HG03378 (cell line): ENCODE data around the gene ZNRD2.

Experiments
- ATAC-seq: cut with Tn5 transposase; IDR thresholded peaks from one replicate; pipeline ENCODE4 v1.9.1; 2021; ENCODE audit warnings: mild to moderate bottlenecking, moderate library complexity; ENCODE audit not compliant: unreplicated experiment

Gene ZNRD2

DNA sequence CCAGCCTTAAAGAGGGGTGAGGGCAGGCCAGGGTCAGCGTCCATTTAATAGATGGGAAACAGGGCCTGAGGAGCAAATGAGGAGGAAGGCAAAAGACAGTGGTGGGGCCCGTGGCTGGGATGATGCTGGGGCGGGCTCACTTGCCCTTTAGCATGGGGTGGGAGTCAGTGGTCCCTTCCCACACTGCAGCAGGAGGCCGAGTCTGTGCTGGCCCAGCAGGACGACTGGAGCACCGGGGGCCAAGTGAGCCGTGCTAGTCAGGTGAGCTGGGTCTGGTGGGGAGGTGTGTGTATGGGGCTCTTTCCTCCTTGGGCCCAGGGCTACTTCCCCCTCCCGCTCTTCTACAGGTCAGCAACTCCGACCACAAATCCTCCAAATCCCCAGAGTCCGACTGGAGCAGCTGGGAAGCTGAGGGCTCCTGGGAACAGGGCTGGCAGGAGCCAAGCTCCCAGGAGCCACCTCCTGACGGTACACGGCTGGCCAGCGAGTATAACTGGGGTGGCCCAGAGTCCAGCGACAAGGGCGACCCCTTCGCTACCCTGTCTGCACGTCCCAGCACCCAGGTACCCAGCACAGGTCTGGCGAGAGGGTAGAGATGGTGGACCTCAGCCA, 32.6 kb upstream of the ZNRD2 start:
- ATAC-seq: no peak

- no peak for ATAC-seq
Measured at GRCh38 chr11:65538232-65538914, 31.9 kb upstream of the ZNRD2 start.

GRCh38 chr11:65538915-65539743, 31.1 kb upstream of the ZNRD2 start:
- no peak for ATAC-seq

DNA sequence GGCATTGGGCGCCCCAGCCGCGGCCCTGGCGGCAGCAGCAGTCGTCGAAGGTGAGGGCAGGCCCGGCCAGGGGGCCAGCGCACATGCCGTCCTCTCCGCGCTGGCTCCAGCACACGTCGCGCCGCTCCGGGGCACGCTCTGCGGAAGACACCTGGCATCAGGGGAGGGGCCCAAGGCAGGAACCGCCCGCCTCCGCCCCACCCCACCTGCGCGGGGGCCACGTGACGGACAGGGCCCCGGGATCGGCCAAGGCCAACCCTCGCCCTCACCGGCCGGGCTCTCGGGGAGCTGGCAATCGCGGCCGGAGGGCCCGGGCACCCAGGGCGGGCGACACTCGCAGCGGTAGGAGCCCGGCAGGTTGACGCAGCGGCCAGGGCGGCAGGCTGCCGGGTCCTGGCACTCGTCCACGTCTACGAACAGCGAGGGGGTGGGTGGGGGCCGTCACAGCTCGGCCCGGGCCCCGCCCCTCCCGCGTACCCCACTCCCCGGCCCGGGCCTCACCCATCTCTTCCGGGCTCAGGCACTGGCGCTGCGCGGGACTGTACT, 30.5 kb upstream of the ZNRD2 start:
- peak; percentile 42 for ATAC-seq

GRCh38 chr11:65540290-65541092, 29.8 kb upstream of the ZNRD2 start:
- ATAC-seq: peak; percentile 40

- no peak for ATAC-seq
Measured at GRCh38 chr11:65541093-65541982, 28.9 kb upstream of the ZNRD2 start.

- ATAC-seq: no peak
Measured at GRCh38 chr11:65542738-65543390, 27.4 kb upstream of the ZNRD2 start.

DNA sequence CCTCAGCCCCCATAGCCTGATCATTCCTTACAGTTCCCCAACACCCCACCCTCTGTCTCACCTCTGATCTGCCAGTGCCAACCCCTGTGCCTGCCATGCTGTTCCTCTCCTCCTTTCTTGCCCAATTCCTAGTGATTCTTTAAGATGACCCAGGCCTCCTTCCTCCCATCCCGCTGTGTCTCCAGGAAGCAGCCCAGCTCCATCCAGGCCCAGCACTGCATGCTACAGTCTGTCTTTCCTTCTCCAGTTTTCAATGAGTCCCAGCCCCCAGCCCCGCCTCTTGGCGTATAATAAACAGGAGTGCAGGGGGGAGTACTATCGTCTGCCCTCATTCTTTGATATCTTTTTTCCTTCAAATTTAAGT, 24.4 kb upstream of the ZNRD2 start:
- ATAC-seq: no peak

DNA sequence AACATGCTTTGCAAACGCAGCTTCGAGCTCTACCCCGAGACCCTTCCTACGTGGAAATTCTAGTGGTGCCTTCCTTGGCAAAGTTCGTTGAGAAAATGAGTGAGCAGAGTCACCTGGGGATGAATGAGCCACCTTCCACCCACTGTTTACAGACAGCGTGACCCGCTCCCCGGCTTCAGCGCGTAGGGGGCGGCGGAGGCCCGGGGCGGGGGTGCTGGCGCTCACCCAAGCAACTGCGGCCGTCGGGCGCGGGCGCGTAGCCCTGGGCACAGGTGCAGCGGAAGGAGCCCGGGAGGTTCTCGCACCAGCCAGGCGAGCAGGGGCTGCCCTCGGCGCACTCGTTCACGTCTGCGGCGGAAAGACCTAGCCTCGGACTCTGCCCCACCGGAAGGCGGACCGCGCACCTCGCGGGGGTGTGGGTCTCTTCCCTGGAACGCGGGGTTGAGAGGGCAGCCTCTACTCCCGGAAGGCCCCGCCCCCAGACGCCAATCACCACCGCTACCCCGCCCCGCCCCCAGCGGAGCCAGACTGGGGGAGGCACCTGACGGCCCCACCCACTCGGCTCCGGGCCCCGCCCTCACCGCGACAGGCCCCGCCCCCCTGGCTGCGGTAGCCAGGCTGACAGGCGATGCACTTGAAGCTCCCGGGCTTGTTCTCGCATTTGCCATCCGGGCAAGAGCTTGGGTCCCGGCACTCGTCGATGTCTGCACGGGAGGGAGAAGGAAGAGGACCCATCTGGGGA, 23.9 kb upstream of the ZNRD2 start:
- ATAC-seq: peak; percentile 39

GRCh38 chr11:65547446-65548125, 22.7 kb upstream of the ZNRD2 start:
- ATAC-seq: no peak

GRCh38 chr11:65548395-65548794, 21.9 kb upstream of the ZNRD2 start:
- ATAC-seq: no peak

GRCh38 chr11:65549096-65549495, 21.2 kb upstream of the ZNRD2 start:
- ATAC-seq: no peak

GRCh38 chr11:65551572-65552387, 18.5 kb upstream of the ZNRD2 start:
- ATAC-seq: no peak

- no peak for ATAC-seq
Measured at GRCh38 chr11:65552388-65552951, 17.8 kb upstream of the ZNRD2 start.

DNA sequence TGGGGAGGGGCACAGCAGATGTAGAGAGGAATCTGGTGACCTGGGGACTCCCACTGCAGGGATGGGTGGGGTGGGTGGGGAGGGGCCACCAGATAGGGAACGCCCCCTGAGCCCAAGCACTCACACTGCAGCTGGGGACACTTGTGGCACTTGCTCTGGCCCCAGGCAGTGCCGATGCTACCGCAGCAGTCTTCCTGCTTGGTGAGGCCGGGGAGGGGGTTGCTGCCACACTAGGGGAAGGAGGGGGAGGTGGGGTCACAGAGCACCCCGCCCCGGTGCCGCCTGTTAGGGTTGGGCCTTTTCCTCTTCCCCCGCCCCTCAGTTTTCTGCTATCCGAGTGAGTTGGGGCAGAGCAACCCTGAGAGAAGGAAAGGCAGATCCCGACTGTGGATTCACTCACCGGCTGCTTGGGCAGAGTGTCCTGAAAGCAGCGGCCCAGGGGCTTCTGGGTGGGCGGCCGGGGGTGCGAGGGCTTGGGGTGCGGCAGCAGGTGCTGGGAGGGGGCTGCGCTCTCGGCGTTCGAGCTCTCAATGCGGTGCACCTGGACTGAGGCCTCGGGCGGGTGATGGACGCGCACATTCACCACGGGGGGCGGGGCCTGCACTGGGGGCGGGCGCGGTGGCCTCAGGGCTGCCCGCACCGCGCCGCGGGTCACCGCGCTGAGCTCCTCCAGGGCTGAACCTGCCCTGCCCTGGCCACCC, 16.8 kb upstream of the ZNRD2 start:
- ATAC-seq: no peak

DNA sequence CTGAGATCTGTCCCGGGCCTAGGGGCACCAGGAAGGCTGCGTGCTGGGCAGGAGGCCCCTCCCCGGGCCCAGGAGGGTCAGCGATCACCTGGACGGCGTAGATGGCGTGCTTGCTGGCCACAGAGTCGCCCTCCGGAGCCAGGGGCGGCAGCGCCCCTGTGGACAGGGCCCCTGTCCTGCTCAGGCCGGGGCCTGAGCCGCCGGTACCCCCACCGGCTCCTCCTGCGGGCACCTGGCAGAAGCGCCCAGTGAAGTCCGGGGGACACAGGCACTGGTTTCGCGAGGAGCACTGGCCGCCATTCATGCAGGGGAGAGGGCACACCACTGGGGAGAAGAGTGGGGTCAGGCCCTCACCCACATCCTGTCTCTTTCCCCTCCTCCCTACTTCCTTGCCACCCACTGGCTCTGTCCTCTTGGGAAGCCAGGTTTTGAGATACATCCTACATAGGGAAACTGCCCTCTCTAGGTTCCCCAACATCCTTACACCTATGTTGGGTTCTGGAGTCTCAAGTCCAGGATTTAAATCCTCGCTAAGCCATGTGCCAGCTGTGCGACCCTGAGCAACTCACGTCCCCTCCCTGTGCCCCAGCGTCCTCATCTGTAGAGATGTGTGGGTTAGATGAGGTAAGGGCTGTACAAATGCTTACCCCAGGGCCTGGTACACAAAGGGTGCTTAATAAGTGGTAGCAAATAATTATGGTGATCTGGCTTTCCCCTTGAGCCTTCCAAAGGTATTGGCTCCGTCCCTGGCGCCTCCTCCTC, 16.0 kb upstream of the ZNRD2 start:
- ATAC-seq: no peak
